A673 (cell line): ENCODE measurements around the gene ATP7B.

ENCODE experiments used
- EZH2 ChIP-seq: fragments of 200-600 bp; sonication (generic); IDR thresholded peaks from 2 replicates; pipeline ENCODE4 v1.6.1; 2017; ENCODE audit warnings: borderline replicate concordance, low read depth, mild to moderate bottlenecking, mixed read lengths, antibody characterized with exemption, low read length; ENCODE audit not compliant: poor library complexity, severe bottlenecking
- TF ChIP-seq, protein P1 (sequence below): fragments of 300-800, 200-600 bp; sonication (generic); conservative IDR thresholded peaks from 2 replicates; pipeline ENCODE4 v1.5.1; 2017; ENCODE audit warnings: low read depth, mild to moderate bottlenecking, antibody characterized with exemption, low read length, moderate library complexity, mixed read lengths

DNA sequence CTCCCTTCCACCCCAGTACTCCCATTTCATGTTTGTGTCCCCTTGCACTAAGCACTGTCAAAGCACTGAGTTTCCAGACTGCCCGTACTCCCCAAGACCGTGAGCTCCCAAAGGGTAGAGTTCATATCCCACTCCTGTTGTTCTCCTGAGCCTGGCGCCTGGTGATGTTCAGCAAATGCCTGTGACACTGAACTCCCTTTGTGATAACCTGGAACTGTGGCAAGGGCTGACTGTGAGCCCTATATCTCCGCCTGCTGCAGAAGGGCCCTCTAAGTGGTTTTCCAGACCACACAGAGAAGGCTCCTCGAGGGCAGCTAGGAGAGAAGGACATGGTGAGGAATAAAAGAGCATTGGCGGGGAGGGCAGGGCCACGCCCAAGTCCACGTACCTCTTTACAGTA lies 67.5 kb downstream of the ATP7B start:
- TF ChIP-seq, protein P1, sequence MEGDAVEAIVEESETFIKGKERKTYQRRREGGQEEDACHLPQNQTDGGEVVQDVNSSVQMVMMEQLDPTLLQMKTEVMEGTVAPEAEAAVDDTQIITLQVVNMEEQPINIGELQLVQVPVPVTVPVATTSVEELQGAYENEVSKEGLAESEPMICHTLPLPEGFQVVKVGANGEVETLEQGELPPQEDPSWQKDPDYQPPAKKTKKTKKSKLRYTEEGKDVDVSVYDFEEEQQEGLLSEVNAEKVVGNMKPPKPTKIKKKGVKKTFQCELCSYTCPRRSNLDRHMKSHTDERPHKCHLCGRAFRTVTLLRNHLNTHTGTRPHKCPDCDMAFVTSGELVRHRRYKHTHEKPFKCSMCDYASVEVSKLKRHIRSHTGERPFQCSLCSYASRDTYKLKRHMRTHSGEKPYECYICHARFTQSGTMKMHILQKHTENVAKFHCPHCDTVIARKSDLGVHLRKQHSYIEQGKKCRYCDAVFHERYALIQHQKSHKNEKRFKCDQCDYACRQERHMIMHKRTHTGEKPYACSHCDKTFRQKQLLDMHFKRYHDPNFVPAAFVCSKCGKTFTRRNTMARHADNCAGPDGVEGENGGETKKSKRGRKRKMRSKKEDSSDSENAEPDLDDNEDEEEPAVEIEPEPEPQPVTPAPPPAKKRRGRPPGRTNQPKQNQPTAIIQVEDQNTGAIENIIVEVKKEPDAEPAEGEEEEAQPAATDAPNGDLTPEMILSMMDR, result no peak
- TF ChIP-seq EZH2, result no peak
